Measurements from ENCODE around the gene JPT1. TPM values are rescaled to one million over a fixed set of nuclear protein-coding genes. Genes with fewer than 3 reads are reported as not detected.
A peak's percentile ranks its signal among the peaks of the same experiment; 100 is the strongest.
"Not testable (repeated sequence)": the region's sequence is repeated elsewhere in the genome, so short reads cannot be mapped to it uniquely, and the experiment has no call there.

JPT1 gene
- total RNA-seq, 6 experiments from 2014 or later: 236 to 276 (median 265) TPM

DNA sequence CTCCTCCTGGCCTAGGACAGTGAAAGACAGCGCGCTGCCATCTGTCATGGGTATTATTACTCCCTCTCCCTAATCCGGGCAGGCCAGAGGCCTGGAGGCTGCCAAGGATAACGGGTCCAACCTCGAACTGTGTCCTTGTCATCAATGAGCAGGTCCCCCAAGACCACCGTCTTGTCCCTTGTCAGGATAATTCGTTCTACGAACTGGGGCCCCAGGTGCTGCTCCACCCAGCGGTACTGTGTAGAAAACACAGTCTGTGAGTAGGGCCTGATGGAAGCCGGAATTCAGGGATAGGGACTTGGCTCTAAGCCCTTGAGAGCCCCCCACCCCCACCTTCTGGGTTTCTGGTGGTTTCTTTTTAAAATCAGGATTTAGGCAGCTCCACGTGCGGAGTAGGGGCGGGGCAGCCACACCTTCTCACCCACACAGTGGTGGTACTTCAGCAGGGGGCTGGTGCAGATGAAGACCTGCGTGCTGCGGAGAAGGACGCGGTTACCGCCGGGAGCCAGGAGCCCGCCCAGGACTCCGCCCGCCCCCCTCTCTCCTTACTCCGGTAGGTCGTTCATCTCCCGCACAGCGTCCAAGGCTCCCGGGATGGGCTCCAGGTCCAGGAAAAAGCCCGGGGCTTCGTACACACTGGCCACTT lies 23.6 kb downstream of the JPT1 start:
- H3K36me3 Mint-ChIP-seq (ENCODE audit: low read depth): peaks cover 8% of the 10 kb centered on the region; the same call in 1 of the 2 replicates
- H3K9me3 Mint-ChIP-seq: no peaks in the 10 kb centered on the region
- H3K27ac Mint-ChIP-seq: peak overlapping the region; percentile 78
- peaks cover 6% of the 10 kb centered on the region; the same call in 1 of the 2 replicates for H3K27me3 Mint-ChIP-seq (ENCODE audit: insufficient read depth)
- TF ChIP-seq, protein P1, sequence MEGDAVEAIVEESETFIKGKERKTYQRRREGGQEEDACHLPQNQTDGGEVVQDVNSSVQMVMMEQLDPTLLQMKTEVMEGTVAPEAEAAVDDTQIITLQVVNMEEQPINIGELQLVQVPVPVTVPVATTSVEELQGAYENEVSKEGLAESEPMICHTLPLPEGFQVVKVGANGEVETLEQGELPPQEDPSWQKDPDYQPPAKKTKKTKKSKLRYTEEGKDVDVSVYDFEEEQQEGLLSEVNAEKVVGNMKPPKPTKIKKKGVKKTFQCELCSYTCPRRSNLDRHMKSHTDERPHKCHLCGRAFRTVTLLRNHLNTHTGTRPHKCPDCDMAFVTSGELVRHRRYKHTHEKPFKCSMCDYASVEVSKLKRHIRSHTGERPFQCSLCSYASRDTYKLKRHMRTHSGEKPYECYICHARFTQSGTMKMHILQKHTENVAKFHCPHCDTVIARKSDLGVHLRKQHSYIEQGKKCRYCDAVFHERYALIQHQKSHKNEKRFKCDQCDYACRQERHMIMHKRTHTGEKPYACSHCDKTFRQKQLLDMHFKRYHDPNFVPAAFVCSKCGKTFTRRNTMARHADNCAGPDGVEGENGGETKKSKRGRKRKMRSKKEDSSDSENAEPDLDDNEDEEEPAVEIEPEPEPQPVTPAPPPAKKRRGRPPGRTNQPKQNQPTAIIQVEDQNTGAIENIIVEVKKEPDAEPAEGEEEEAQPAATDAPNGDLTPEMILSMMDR (IDR thresholded peaks at IDR 0.05): peak; percentile 34; the same call in 1 of the 2 replicates
- DNase-seq: peak; percentile 31
- peaks cover 7% of the 10 kb centered on the region for H3K4me1 Mint-ChIP-seq (ENCODE audit: low read depth)
- H3K4me3 Mint-ChIP-seq: peak overlapping the region; percentile 86

DNA sequence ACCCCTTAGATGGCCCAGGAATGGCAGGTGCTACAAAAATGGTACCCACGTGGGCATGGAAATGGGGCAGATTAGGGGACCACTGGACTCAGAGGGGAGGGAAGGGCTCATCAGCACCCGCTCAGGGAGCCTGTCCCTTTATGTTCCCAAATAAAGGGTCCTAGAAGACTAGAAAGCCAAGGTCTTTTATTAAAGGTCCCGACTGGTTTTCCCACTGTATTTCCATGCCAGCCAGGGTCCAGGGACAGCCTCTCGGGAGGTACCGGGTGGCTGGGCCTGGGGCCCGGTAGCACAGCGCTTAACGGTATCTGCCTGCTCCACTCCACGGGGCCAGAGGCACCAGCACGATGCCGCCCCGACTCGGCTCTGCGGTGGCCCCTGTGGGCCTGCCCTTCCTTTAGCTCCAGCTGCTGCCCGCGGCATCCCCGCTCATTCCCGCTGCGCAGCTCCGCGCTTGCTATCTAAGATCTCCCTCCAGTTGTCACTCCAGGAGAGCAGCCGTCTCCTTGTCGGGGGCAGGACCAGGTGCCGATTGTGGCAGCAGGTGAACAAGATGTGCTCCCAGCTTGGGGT lies 24.2 kb downstream of the JPT1 start:
- Mint-ChIP-seq H3K36me3 (ENCODE audit: low read depth) (peaks cover 8% of the 10 kb centered on the region; the same call in 1 of the 2 replicates), H3K9me3 (no peaks in the 10 kb centered on the region), H3K4me3 (peak overlapping the region; percentile 86), H3K27me3 (ENCODE audit: insufficient read depth) (peaks cover 6% of the 10 kb centered on the region; the same call in 1 of the 2 replicates), H3K4me1 (ENCODE audit: low read depth) (peaks cover 8% of the 10 kb centered on the region), H3K27ac (peak overlapping the region; percentile 78; the same call in 1 of the 2 replicates)
- no peak for DNase-seq
- TF ChIP-seq, protein P1 (IDR thresholded peaks at IDR 0.05): no peak; the same call in 1 of the 2 replicates

DNA sequence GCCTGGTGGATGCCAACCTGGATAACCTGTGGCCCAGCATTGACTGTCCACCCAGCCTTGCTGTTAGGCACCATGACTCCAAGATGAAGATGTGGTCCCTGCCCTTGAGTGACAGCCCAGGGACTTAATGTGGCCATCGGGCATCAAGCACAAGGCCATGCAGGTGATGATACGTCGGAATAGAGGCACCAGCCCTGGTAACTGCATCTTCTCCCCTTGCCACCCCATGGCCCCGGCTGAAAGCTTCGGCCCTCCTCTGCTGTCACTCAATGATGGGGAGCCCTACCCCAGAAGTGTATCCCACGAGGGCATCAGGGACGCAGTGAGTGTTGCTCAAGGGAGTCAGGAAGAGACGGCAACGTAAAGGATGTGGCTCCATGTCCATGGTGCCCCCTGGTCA lies 24.7 kb downstream of the JPT1 start:
- Mint-ChIP-seq H3K27ac (no peak overlapping the region), H3K4me3 (no peak overlapping the region; the same call in 1 of the 2 replicates), H3K4me1 (ENCODE audit: low read depth) (peaks cover 13% of the 10 kb centered on the region), H3K9me3 (no peaks in the 10 kb centered on the region), H3K27me3 (ENCODE audit: insufficient read depth) (peaks cover 6% of the 10 kb centered on the region; the same call in 1 of the 2 replicates), H3K36me3 (ENCODE audit: low read depth) (peaks cover 8% of the 10 kb centered on the region; the same call in 1 of the 2 replicates)
- TF ChIP-seq, protein P1 (IDR thresholded peaks at IDR 0.05): no peak
- no peak for DNase-seq

DNA sequence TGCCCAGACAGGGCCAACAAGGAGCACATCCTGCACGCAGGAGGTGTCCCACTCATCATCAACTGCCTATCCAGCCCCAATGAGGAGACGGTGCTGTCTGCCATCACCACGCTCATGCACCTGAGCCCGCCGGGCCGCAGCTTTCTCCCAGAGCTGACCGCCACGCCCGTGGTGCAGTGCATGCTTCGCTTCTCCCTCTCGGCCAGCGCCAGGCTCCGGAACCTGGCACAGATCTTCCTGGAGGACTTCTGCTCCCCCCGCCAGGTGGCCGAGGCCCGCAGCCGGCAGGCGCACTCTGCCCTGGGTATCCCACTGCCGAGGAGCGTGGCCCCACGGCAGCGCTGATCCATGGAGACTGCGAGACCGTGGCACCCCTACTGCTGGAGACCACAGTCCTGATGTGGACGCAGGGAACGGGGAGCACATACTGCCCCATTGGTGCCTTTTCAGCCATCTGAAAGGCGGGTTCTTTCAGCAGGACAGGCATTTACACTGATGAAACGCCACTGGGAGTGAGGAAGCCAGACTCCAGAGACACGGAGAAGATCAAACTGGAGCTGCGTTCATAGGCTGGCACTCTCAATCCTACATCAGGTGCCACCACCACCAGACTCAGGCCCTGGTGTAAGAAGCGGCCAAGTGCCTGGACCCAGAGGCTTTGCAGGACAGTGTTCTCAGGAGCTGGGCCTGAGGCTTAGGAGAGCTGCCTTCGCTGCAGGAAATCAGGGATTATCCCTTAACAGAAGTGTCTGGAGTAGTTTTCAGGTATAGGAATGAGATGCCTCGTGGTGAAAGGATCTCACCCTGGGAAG lies 25.4 kb downstream of the JPT1 start:
- H3K9me3 Mint-ChIP-seq: no peaks in the 10 kb centered on the region
- H3K27ac Mint-ChIP-seq: no peak overlapping the region
- H3K4me1 Mint-ChIP-seq (ENCODE audit: low read depth): peaks cover 20% of the 10 kb centered on the region
- TF ChIP-seq, protein P1 (IDR thresholded peaks at IDR 0.05): no peak
- DNase-seq: no peak
- H3K27me3 Mint-ChIP-seq (ENCODE audit: insufficient read depth): peaks cover 6% of the 10 kb centered on the region; the same call in 1 of the 2 replicates
- H3K36me3 Mint-ChIP-seq (ENCODE audit: low read depth): peaks cover 11% of the 10 kb centered on the region
- H3K4me3 Mint-ChIP-seq: no peak overlapping the region

DNA sequence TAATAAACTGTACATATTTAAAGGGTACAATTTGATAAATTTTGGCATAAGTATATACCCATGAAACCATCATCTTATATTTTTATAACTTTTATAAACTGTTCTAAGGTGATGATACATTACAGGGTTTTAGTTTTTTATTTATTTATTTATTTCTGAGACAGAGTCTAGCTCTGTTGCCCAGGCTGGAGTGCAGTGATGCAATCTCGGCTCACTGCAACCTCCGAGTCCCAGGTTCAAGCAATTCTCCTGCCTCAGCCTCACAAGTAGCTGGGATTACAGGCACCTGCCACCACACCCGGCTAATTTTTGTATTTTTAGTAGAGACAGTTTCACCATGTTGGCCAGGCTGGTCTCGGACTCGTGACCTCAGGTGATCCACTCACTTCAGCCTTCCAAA lies 26.4 kb downstream of the JPT1 start:
- not testable (repeated sequence) for H3K9me3 Mint-ChIP-seq; H3K4me3 Mint-ChIP-seq; H3K27me3 Mint-ChIP-seq (ENCODE audit: insufficient read depth); H3K27ac Mint-ChIP-seq; DNase-seq
- Mint-ChIP-seq H3K4me1 (ENCODE audit: low read depth) (peaks cover 21% of the 10 kb centered on the region), H3K36me3 (ENCODE audit: low read depth) (peaks cover 13% of the 10 kb centered on the region)

Measured in HFFc6 (cell line).